A673 (cell line): ENCODE measurements around the gene IGFBPL1.

Experiments
- EZH2 ChIP-seq: fragments of 200-600 bp; sonication (generic); IDR thresholded peaks from 2 replicates; pipeline ENCODE4 v1.6.1; 2017; ENCODE audit warnings: borderline replicate concordance, low read depth, mild to moderate bottlenecking, mixed read lengths, antibody characterized with exemption, low read length; ENCODE audit not compliant: poor library complexity, severe bottlenecking
- TF ChIP-seq, protein P1 (sequence below): fragments of 300-800, 200-600 bp; sonication (generic); conservative IDR thresholded peaks from 2 replicates; pipeline ENCODE4 v1.5.1; 2017; ENCODE audit warnings: low read depth, mild to moderate bottlenecking, antibody characterized with exemption, low read length, moderate library complexity, mixed read lengths

GRCh38 chr9:38375572-38375963 is 48.7 kb downstream of the IGFBPL1 start:
- TF ChIP-seq, protein P1, sequence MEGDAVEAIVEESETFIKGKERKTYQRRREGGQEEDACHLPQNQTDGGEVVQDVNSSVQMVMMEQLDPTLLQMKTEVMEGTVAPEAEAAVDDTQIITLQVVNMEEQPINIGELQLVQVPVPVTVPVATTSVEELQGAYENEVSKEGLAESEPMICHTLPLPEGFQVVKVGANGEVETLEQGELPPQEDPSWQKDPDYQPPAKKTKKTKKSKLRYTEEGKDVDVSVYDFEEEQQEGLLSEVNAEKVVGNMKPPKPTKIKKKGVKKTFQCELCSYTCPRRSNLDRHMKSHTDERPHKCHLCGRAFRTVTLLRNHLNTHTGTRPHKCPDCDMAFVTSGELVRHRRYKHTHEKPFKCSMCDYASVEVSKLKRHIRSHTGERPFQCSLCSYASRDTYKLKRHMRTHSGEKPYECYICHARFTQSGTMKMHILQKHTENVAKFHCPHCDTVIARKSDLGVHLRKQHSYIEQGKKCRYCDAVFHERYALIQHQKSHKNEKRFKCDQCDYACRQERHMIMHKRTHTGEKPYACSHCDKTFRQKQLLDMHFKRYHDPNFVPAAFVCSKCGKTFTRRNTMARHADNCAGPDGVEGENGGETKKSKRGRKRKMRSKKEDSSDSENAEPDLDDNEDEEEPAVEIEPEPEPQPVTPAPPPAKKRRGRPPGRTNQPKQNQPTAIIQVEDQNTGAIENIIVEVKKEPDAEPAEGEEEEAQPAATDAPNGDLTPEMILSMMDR = no peak
- TF ChIP-seq EZH2 = no peak
